ENCODE measurements around the gene NDUFC2.
"Not testable (repeated sequence)": the region's sequence is repeated elsewhere in the genome, so short reads cannot be mapped to it uniquely, and the experiment has no call there.

Gene NDUFC2

GRCh38 chr11:78028423-78028822 is 51.2 kb downstream of the NDUFC2 start:
- not testable (repeated sequence) for DNase-seq

GRCh38 chr11:78027759-78028158 is 51.9 kb downstream of the NDUFC2 start:
- no peak for DNase-seq

- no peak for DNase-seq
These were observed 54.3 kb downstream of the NDUFC2 start for GRCh38 chr11:78025378-78025777.

- no peak for DNase-seq
These were observed 56.2 kb downstream of the NDUFC2 start for GRCh38 chr11:78023426-78023825.

GRCh38 chr11:78022397-78023396 is 57.0 kb downstream of the NDUFC2 start, which contains the start of gene KCTD14:
TSS of gene KCTD14 (minus strand) at chr11:78023276. CDS start at chr11:78023249, 27 bp downstream.
- peak; percentile 60 for DNase-seq

- DNase-seq: no peak
These were observed 58.1 kb downstream of the NDUFC2 start for GRCh38 chr11:78021611-78022010.

- no peak for DNase-seq
These were observed 59.4 kb downstream of the NDUFC2 start for GRCh38 chr11:78020246-78020645.

DNA sequence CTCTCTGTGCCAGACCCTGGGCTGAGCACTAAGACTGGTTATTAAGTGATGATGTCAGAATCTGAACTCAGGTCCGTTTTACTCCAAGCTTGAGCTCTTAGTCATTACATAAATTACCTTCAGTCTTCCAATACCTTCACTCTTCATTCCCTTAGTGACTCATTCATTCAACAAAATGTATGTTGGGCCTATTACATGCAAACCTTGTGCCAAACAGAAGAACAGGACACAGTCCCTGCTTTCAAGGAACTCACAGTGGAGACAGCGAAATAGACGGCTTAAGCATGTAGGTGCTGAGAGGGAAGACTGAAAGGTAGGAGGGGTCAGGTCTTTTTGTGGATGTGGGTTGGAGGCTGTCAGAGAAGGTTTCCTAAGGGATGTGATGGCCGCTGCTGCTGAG is 59.9 kb downstream of the NDUFC2 start:
- no peak for DNase-seq

Measured in NCI-H446 treated with DMSO at 0.1 percent for 48 hours (cell line).